H9 (cell line): ENCODE measurements around the gene OXA1L. TPM values are rescaled to one million over a fixed set of nuclear protein-coding genes. Genes with fewer than 3 reads are reported as not detected.

Source experiments
- DNase-seq: peaks from one replicate; pipeline ENCODE4 v3.0.0-alpha.2; 2017
- H2AFZ ChIP-seq: one replicate; pipeline ENCODE4 v1.6.1; 2013; ENCODE audit warnings: mild to moderate bottlenecking, low read length, control low read depth, moderate library complexity
- H2AK5ac ChIP-seq: 2 replicates; pipeline ENCODE4 v1.6.1; 2013; ENCODE audit warnings: low read length, control low read depth, mixed read lengths; ENCODE audit not compliant: insufficient read length
- H2BK120ac ChIP-seq: one replicate; pipeline ENCODE4 v1.6.1; 2013; ENCODE audit warnings: low read depth, mild to moderate bottlenecking, low read length, control low read depth, inconsistent platforms; ENCODE audit not compliant: poor library complexity, severe bottlenecking
- H2BK12ac ChIP-seq: 2 replicates; pipeline ENCODE4 v1.6.1; 2013; ENCODE audit warnings: low read length, control low read depth, mixed read lengths, low read depth; ENCODE audit not compliant: insufficient read length
- H2BK15ac ChIP-seq: 2 replicates; pipeline ENCODE4 v1.6.1; 2013; ENCODE audit warnings: low read depth, low read length, control low read depth
- H2BK20ac ChIP-seq: one replicate; pipeline ENCODE4 v1.6.1; 2013; ENCODE audit warnings: low read depth, mild to moderate bottlenecking, low read length, control low read depth, inconsistent platforms; ENCODE audit not compliant: poor library complexity, severe bottlenecking
- H2BK5ac ChIP-seq: 2 replicates; pipeline ENCODE4 v1.6.1; 2013; ENCODE audit warnings: low read length, control low read depth, mixed read lengths; ENCODE audit not compliant: insufficient read length
- H3K14ac ChIP-seq: 2 replicates; pipeline ENCODE4 v1.6.1; 2013; ENCODE audit warnings: low read length, control low read depth; ENCODE audit not compliant: insufficient read depth
- H3K18ac ChIP-seq: 2 replicates; pipeline ENCODE4 v1.6.1; 2013; ENCODE audit warnings: low read depth, mild to moderate bottlenecking, mixed read lengths, low read length, control low read depth; ENCODE audit not compliant: insufficient read length
- H3K23ac ChIP-seq: 2 replicates; pipeline ENCODE4 v1.6.1; 2013; ENCODE audit warnings: low read length, control low read depth, mixed read lengths, low read depth; ENCODE audit not compliant: insufficient read length
- H3K23me2 ChIP-seq: 2 replicates; pipeline ENCODE4 v1.6.1; 2013; ENCODE audit warnings: low read depth, mild to moderate bottlenecking, mixed read lengths, low read length, control low read depth; ENCODE audit not compliant: insufficient read length, poor library complexity, severe bottlenecking
- H3K27ac ChIP-seq: 2 replicates; pipeline ENCODE4 v1.5.1; 2013; ENCODE audit warnings: low read length, control low read depth, mixed read lengths, low read depth; ENCODE audit not compliant: insufficient read length
- H3K27me3 ChIP-seq: 2 replicates; pipeline ENCODE4 v1.6.1; 2013; ENCODE audit warnings: low read length, control low read depth, inconsistent platforms; ENCODE audit not compliant: insufficient read depth
- H3K4ac ChIP-seq: 2 replicates; pipeline ENCODE4 v1.6.1; 2013; ENCODE audit warnings: low read depth, mild to moderate bottlenecking, control low read depth, inconsistent platforms, low read length, moderate library complexity
- H3K4me1 ChIP-seq: 2 replicates; pipeline ENCODE4 v1.6.1; 2013; ENCODE audit warnings: low read length, control low read depth, inconsistent platforms; ENCODE audit not compliant: insufficient read depth
- H3K4me2 ChIP-seq: 2 replicates; pipeline ENCODE4 v1.6.1; 2013; ENCODE audit warnings: low read length, control low read depth, mixed read lengths; ENCODE audit not compliant: insufficient read length, insufficient read depth
- H3K56ac ChIP-seq: 2 replicates; pipeline ENCODE4 v1.6.1; 2013; ENCODE audit warnings: low read depth, mild to moderate bottlenecking, mixed read lengths, low read length, control low read depth; ENCODE audit not compliant: insufficient read length
- H3K79me1 ChIP-seq: 2 replicates; pipeline ENCODE4 v1.6.1; 2013; ENCODE audit warnings: low read depth, mild to moderate bottlenecking, moderate library complexity, low read length, control low read depth, inconsistent platforms; ENCODE audit not compliant: insufficient read depth, poor library complexity, severe bottlenecking
- H3K79me2 ChIP-seq: 2 replicates; pipeline ENCODE4 v1.6.1; 2013; ENCODE audit warnings: low read length, control low read depth, inconsistent platforms; ENCODE audit not compliant: insufficient read depth
- H3K9ac ChIP-seq: 2 replicates; pipeline ENCODE4 v1.6.1; 2013; ENCODE audit warnings: low read length, control low read depth, mixed read lengths; ENCODE audit not compliant: insufficient read length; ENCODE audit errors: extremely low read depth
- H3K9me3 ChIP-seq: one replicate; pipeline ENCODE4 v1.6.1; 2013; ENCODE audit warnings: low read depth, low read length, inconsistent platforms; ENCODE audit not compliant: control insufficient read depth
- H3T11ph ChIP-seq: one replicate; pipeline ENCODE4 v1.6.1; 2013; ENCODE audit warnings: mild to moderate bottlenecking, low read length, control low read depth, inconsistent platforms
- H4K20me1 ChIP-seq: one replicate; pipeline ENCODE4 v1.6.1; 2013; ENCODE audit not compliant: control insufficient read depth, insufficient read length, insufficient read depth
- H4K5ac ChIP-seq: 2 replicates; pipeline ENCODE4 v1.6.1; 2013; ENCODE audit warnings: low read depth, mild to moderate bottlenecking, mixed read lengths, low read length, control low read depth; ENCODE audit not compliant: insufficient read length
- H4K8ac ChIP-seq: replicated peaks from 2 replicates; pipeline ENCODE4 v1.6.1; 2013; ENCODE audit warnings: low read length, control low read depth, mixed read lengths, low read depth; ENCODE audit not compliant: insufficient read length
- H4K91ac ChIP-seq: 2 replicates; pipeline ENCODE4 v1.6.1; 2013; ENCODE audit warnings: low read depth, mild to moderate bottlenecking, moderate library complexity, mixed read lengths, low read length, control low read depth; ENCODE audit not compliant: insufficient read length
- H3K27ac Mint-ChIP-seq, 3 experiments: 2 replicates in 2 of 3; 3 replicates in 1 of 3; pipeline ENCODE4 v1.8.0; 2020 to 2021; ENCODE audit warnings: mixed read lengths in 3 of 3, mild to moderate bottlenecking in 1 of 3, moderate library complexity in 1 of 3
- H3K27me3 Mint-ChIP-seq: 2 replicates; pipeline ENCODE4 v1.8.0; 2021; ENCODE audit warnings: low read depth, mild to moderate bottlenecking, moderate library complexity, mixed read lengths
- H3K36me3 Mint-ChIP-seq, 3 experiments: 2 replicates in 2 of 3; 3 replicates in 1 of 3; pipeline ENCODE4 v1.8.0; 2020 to 2021; ENCODE audit warnings: low read depth in 3 of 3, mixed read lengths in 3 of 3; ENCODE audit not compliant: insufficient read depth in 1 of 3
- H3K4me1 Mint-ChIP-seq, 2 experiments: 2 replicates each; pipeline ENCODE4 v1.8.0; 2020; ENCODE audit warnings: mixed read lengths in 2 of 2
- H3K4me3 Mint-ChIP-seq, 2 experiments: 2 replicates in 1 of 2; 3 replicates in 1 of 2; pipeline ENCODE4 v1.8.0; 2020 to 2021; ENCODE audit warnings: mild to moderate bottlenecking in 2 of 2, mixed read lengths in 2 of 2, moderate library complexity in 1 of 2
- H3K9me3 Mint-ChIP-seq, 2 experiments: 2 replicates in 1 of 2; 3 replicates in 1 of 2; pipeline ENCODE4 v1.8.0; 2020; ENCODE audit warnings: mild to moderate bottlenecking in 2 of 2, mixed read lengths in 2 of 2, moderate library complexity in 1 of 2
- WGBS: extraction: QIAGEN DNeasy Blood & Tissue Kit; methylation state at CpG from one replicate; pipeline ENCODE4 v1.1.7; 2013; ENCODE audit warnings: missing lambda C conversion rate, low lambda C conversion rate, mixed read lengths; ENCODE audit not compliant: insufficient read length; ENCODE audit errors: extremely low coverage; 5-methylcytosine and 5-hydroxymethylcytosine counted together
- total RNA-seq: library from RNA; stranded (reverse); gene quantifications from 2 replicates; pipeline ENCODE4 v1.2.1, GENCODE V29; 2021
- TF ChIP-seq, protein P1 (sequence below): fragments of 200-600 bp; sonication (generic); conservative IDR thresholded peaks from 3 replicates; pipeline ENCODE4 v1.8.0; 2021; ENCODE audit warnings: antibody characterized with exemption, mild to moderate bottlenecking

OXA1L gene
- total RNA-seq, 1 experiment from 2014 or later, result 128 TPM

DNA sequence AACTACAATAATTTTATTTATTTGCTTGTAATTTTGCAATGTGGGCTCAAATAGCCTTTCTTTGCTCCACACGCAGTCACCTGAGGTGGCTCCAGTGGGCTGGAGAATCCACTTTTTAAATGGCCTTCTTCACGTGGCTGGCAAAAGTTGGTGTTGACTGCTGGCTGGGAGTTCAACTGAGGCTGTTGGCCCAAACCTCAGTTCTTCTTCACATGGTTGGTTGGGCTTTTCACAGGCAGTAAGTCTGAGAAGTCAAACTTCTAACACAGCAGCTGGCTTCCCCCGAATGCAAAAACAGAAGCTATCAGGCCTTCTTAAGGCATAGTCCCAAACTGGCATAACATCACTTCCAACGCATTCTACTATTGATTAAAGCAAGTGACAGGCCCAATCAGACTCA lies 2.1 kb upstream of the OXA1L start:
- no peak overlapping the region for H2BK12ac ChIP-seq

More for the DNA sequence above, 2.1 kb upstream of the OXA1L start:
- TF ChIP-seq, protein P1, sequence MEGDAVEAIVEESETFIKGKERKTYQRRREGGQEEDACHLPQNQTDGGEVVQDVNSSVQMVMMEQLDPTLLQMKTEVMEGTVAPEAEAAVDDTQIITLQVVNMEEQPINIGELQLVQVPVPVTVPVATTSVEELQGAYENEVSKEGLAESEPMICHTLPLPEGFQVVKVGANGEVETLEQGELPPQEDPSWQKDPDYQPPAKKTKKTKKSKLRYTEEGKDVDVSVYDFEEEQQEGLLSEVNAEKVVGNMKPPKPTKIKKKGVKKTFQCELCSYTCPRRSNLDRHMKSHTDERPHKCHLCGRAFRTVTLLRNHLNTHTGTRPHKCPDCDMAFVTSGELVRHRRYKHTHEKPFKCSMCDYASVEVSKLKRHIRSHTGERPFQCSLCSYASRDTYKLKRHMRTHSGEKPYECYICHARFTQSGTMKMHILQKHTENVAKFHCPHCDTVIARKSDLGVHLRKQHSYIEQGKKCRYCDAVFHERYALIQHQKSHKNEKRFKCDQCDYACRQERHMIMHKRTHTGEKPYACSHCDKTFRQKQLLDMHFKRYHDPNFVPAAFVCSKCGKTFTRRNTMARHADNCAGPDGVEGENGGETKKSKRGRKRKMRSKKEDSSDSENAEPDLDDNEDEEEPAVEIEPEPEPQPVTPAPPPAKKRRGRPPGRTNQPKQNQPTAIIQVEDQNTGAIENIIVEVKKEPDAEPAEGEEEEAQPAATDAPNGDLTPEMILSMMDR, result no peak
- H3K27ac Mint-ChIP-seq, result no peak overlapping the region
- Histone ChIP-seq H2BK20ac (no peak overlapping the region), H4K20me1 (no peaks in the 10 kb centered on the region), H3K79me2 (peaks cover 10% of the 10 kb centered on the region; the same call in 1 of the 2 replicates), H3K4me2 (no peak overlapping the region), H2BK5ac (no peak overlapping the region), H3K14ac (no peak overlapping the region), H3T11ph (no peak overlapping the region), H3K56ac (no peak overlapping the region), H4K8ac (no peak overlapping the region), H3K4ac (no peak overlapping the region), H3K9me3 (no peaks in the 10 kb centered on the region), H2AK5ac (no peak overlapping the region), H3K23me2 (peaks cover 9% of the 10 kb centered on the region), H2BK120ac (no peak overlapping the region), H2BK15ac (no peak overlapping the region), H3K23ac (no peak overlapping the region), H3K27ac (no peak overlapping the region), H3K27me3 (no peaks in the 10 kb centered on the region), H4K91ac (no peak overlapping the region), H3K79me1 (peaks cover 3% of the 10 kb centered on the region), H3K18ac (no peak overlapping the region), H3K4me1 (no peaks in the 10 kb centered on the region), H4K5ac (no peak overlapping the region), H2AFZ (no peak overlapping the region), H3K9ac (no peak overlapping the region)
- H3K27me3 Mint-ChIP-seq, result peaks cover 5% of the 10 kb centered on the region
- DNase-seq, result no peak
- peaks cover 19 to 43% (median 31%) of the 10 kb centered on the region in 3 experiments for H3K36me3 Mint-ChIP-seq
- peaks cover 13 to 20% of the 10 kb centered on the region in 2 experiments for H3K4me1 Mint-ChIP-seq
- H3K9me3 Mint-ChIP-seq, result peaks cover 16 to 20% of the 10 kb centered on the region in 2 experiments
- no peak overlapping the region for H3K4me3 Mint-ChIP-seq
- WGBS, result no CpG with 5 or more reads among the region's 4 CpGs
